CD4-positive, alpha-beta T cell (primary cell): Measurements from ENCODE around the gene CTTN. TPM values are rescaled to one million over a fixed set of nuclear protein-coding genes. Genes with fewer than 3 reads are reported as not detected.

Source experiments
- ATAC-seq: fragments of 200-7000 bp; cut with Tn5 transposase; one replicate; pipeline ENCODE4 v1.10.0; 2022; ENCODE audit warnings: mild to moderate bottlenecking; ENCODE audit not compliant: poor library complexity
- CTCF ChIA-PET: fragments of 350-600 bp; sonication (Branson Sonifier 250); formaldehyde crosslinking; loops from one replicate; lab custom pipeline; 2021; ENCODE audit warnings: antibody characterized with exemption, inconsistent platforms; lab: Charles Lee
- POLR2A ChIA-PET: fragments of 350-600 bp; sonication (Branson Sonifier 250); formaldehyde crosslinking; loops from one replicate; lab custom pipeline; 2021; ENCODE audit warnings: antibody characterized with exemption, inconsistent platforms; lab: Charles Lee
- DNase-seq, 14 experiments: peaks; one replicate each; pipeline ENCODE4 v3.0.0-alpha.2; 2013 to 2020; ENCODE audit warnings: mixed read lengths in 2 of 14
- H3K27ac ChIP-seq, 2 donors: one replicate each; pipeline versions ENCODE4 v1.5.1 to v1.7.0; 2013; ENCODE audit warnings: low read length in 2 of 2, low read depth in 1 of 2, mild to moderate bottlenecking in 1 of 2
- H3K27me3 ChIP-seq, 2 experiments: 1 replicate in 1 of 2; 2 replicates in 1 of 2; pipeline versions ENCODE4 v1.6.1 to v1.7.0; 2013; ENCODE audit warnings: low read length in 2 of 2, control low read depth in 1 of 2, mild to moderate bottlenecking in 1 of 2, moderate library complexity in 1 of 2; ENCODE audit not compliant: insufficient read depth in 2 of 2, control insufficient read depth in 1 of 2
- H3K36me3 ChIP-seq: one replicate; pipeline ENCODE4 v1.6.1; 2013; ENCODE audit warnings: low read length, control low read depth; ENCODE audit not compliant: insufficient read depth
- H3K4me1 ChIP-seq: one replicate; pipeline ENCODE4 v1.6.1; 2013; ENCODE audit warnings: low read length, control low read depth; ENCODE audit not compliant: insufficient read depth
- H3K4me3 ChIP-seq: one replicate; pipeline ENCODE4 v1.5.1; 2013; ENCODE audit warnings: mild to moderate bottlenecking, low read length, moderate library complexity
- H3K9me3 ChIP-seq, 2 experiments: 1 replicate in 1 of 2; 2 replicates in 1 of 2; pipeline versions ENCODE4 v1.6.1 to v1.7.0; 2013; ENCODE audit warnings: low read length in 2 of 2, mild to moderate bottlenecking in 2 of 2, control low read depth in 1 of 2, moderate library complexity in 1 of 2; ENCODE audit not compliant: control insufficient read depth in 1 of 2, insufficient read depth in 1 of 2
- H3K27ac Mint-ChIP-seq: one replicate; pipeline ENCODE4 v1.8.0; 2020; ENCODE audit warnings: mixed read lengths
- H3K27me3 Mint-ChIP-seq: one replicate; pipeline ENCODE4 v1.8.0; 2021; ENCODE audit warnings: mixed read lengths
- H3K36me3 Mint-ChIP-seq: one replicate; pipeline ENCODE4 v1.8.0; 2021; ENCODE audit warnings: low read depth, mixed read lengths
- H3K4me1 Mint-ChIP-seq: one replicate; pipeline ENCODE4 v1.8.0; 2021; ENCODE audit warnings: low read depth, mixed read lengths
- H3K4me3 Mint-ChIP-seq: one replicate; pipeline ENCODE4 v1.8.0; 2020; ENCODE audit warnings: mild to moderate bottlenecking, mixed read lengths
- H3K9me3 Mint-ChIP-seq: one replicate; pipeline ENCODE4 v1.8.0; 2020; ENCODE audit warnings: mixed read lengths
- intact Hi-C, 2 experiments: fragments of 100-400 bp; cut with DNase I in 1 of 2; cut with micrococcal nuclease in 1 of 2; formaldehyde crosslinking; loops; one replicate each; pipeline versions ENCODE4 v1.15.1 to v1.9.0; 2023 to 2025; cut with DNase I, micrococcal nuclease
- total RNA-seq, 174 experiments: library from RNA in 2 of 174; stranded (reverse) in 2 of 174; gene quantifications; one replicate each; pipeline ENCODE4 v1.2.3 and lab custom pipeline; 2021 to 2026
- TF ChIP-seq, protein P1 (sequence below): fragments of 200-600 bp; IDR thresholded peaks from one replicate; pipeline ENCODE4 v1.8.0; 2022; ENCODE audit warnings: antibody characterized with exemption, mild to moderate bottlenecking

CTTN gene
- total RNA-seq, 2 experiments from 2014 or later = 0.45 to 0.80 TPM

DNA sequence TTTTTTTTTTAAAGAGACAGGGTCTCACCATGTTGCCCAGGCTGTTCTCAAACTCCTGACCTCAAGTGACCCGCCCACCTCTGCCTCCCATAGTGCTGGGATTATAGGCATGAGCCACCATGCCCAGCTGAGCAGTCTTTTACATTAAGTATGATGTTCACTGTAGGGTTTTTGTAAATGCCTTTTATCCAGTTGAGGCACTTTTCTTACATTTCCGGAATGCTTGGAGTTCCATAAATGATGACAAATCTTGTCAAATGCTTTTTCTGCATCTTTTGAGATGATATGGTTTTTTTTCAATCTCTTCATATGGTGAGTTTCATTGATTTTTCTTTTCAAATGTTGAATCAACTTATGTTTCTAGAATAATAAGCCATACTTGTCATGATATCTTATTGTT lies 29.4 kb upstream of the CTTN start:
- H3K36me3 ChIP-seq = peaks cover 33% of the 10 kb centered on the region
- POLR2A ChIA-PET = no interaction called here
- H3K4me3 ChIP-seq = no peak overlapping the region
- H3K9me3 ChIP-seq = no peaks in the 10 kb centered on the region
- CTCF ChIA-PET = no interaction called here
- Mint-ChIP-seq H3K9me3 (peaks cover 3% of the 10 kb centered on the region), H3K27ac (no peak overlapping the region), H3K4me3 (no peak overlapping the region), H3K27me3 (no peaks in the 10 kb centered on the region), H3K36me3 (peaks cover 68% of the 10 kb centered on the region), H3K4me1 (peaks cover 32% of the 10 kb centered on the region)
- intact Hi-C loops = no loop called here
- ATAC-seq (no peak), DNase-seq (no peak)
- H3K27me3 ChIP-seq = no peaks in the 10 kb centered on the region
- H3K4me1 ChIP-seq = peaks cover 17% of the 10 kb centered on the region
- TF ChIP-seq, protein P1, sequence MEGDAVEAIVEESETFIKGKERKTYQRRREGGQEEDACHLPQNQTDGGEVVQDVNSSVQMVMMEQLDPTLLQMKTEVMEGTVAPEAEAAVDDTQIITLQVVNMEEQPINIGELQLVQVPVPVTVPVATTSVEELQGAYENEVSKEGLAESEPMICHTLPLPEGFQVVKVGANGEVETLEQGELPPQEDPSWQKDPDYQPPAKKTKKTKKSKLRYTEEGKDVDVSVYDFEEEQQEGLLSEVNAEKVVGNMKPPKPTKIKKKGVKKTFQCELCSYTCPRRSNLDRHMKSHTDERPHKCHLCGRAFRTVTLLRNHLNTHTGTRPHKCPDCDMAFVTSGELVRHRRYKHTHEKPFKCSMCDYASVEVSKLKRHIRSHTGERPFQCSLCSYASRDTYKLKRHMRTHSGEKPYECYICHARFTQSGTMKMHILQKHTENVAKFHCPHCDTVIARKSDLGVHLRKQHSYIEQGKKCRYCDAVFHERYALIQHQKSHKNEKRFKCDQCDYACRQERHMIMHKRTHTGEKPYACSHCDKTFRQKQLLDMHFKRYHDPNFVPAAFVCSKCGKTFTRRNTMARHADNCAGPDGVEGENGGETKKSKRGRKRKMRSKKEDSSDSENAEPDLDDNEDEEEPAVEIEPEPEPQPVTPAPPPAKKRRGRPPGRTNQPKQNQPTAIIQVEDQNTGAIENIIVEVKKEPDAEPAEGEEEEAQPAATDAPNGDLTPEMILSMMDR = no peak
- H3K27ac ChIP-seq = no peak overlapping the region

DNA sequence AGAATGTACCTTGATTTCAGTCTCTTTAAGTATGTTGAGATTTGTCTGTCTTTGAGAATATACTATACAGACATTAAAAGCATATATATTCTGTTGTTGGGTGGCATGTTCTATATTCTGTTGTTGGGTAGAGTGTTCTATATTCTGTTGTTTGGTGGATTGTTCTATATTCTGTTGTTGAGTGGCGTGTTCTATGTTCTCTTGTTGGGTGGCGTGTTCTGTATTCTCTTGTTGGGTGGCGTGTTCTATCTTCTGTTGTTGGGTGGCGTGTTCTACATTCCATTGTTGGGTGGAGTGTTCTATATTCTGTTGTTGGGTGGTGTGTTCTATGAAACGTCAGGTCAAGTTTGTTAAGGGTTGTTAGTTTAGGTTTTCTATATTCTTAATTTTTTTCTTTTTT lies 27.1 kb upstream of the CTTN start:
- DNase-seq = peak in 1 of 14 experiments; percentile 4
- peaks cover 73% of the 10 kb centered on the region for H3K36me3 Mint-ChIP-seq

DNA sequence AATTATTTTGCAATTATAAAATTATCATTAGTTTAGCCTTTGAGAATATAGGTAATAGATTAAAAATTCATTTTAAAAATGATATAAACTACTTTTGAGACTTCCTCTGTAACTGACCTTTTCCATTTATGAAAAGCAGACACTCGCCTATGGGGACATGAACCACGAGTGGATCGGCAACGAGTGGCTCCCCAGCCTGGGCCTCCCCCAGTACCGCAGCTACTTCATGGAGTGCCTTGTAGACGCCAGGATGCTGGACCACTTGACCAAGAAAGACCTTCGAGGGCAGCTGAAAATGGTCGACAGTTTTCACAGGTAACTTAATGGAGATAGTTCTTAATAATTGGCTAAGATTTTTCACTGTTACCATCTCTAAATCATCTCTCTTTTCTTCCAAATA lies 26.3 kb upstream of the CTTN start:
- Histone ChIP-seq H3K36me3 (peaks cover 48% of the 10 kb centered on the region), H3K27ac (no peak overlapping the region), H3K27me3 (no peaks in the 10 kb centered on the region), H3K4me3 (no peak overlapping the region), H3K4me1 (no peaks in the 10 kb centered on the region), H3K9me3 (no peaks in the 10 kb centered on the region)
- Mint-ChIP-seq H3K9me3 (peaks cover 3% of the 10 kb centered on the region), H3K36me3 (peaks cover 77% of the 10 kb centered on the region), H3K27ac (no peak overlapping the region), H3K4me1 (peaks cover 8% of the 10 kb centered on the region), H3K27me3 (no peaks in the 10 kb centered on the region), H3K4me3 (no peak overlapping the region)
- no peak for DNase-seq
- CTCF ChIA-PET = no interaction called here
- TF ChIP-seq, protein P1 = no peak
- no peak for ATAC-seq
- POLR2A ChIA-PET = no interaction called here
- intact Hi-C loops = no loop called here

More for the DNA sequence above, 27.1 kb upstream of the CTTN start:
- Histone ChIP-seq H3K27me3 (no peaks in the 10 kb centered on the region), H3K36me3 (peaks cover 42% of the 10 kb centered on the region), H3K27ac (no peak overlapping the region), H3K9me3 (no peaks in the 10 kb centered on the region), H3K4me3 (no peak overlapping the region), H3K4me1 (no peaks in the 10 kb centered on the region)
- POLR2A ChIA-PET = no interaction called here
- Mint-ChIP-seq H3K4me1 (peaks cover 12% of the 10 kb centered on the region), H3K9me3 (peaks cover 3% of the 10 kb centered on the region), H3K4me3 (no peak overlapping the region), H3K27ac (no peak overlapping the region), H3K27me3 (no peaks in the 10 kb centered on the region)
- no peak for ATAC-seq
- TF ChIP-seq, protein P1 = no peak
- CTCF ChIA-PET = no interaction called here
- intact Hi-C loops = no loop called here
